ENCODE results near the gene SULF2.

- no peak for TF ChIP-seq CTCF (IDR thresholded peaks at IDR 0.05)
- TF ChIP-seq POLR2A (IDR thresholded peaks at IDR 0.05) = no peak
These were observed 14.3 kb downstream of the SULF2 start for GRCh38 chr20:47770935-47771334.

Data from body of pancreas (tissue), 4 donors.